B cell (primary cell): Measurements from ENCODE around the gene SAMD10. TPM values are rescaled to one million over a fixed set of nuclear protein-coding genes. Genes with fewer than 3 reads are reported as not detected.

Source experiments
- ATAC-seq: fragments of 200-7000 bp; cut with Tn5 transposase; one replicate; pipeline ENCODE4 v1.10.0; 2021; ENCODE audit warnings: low read depth, mild to moderate bottlenecking, moderate number of reproducible peaks, moderate library complexity
- CTCF ChIA-PET: fragments of 350-600 bp; sonication (Branson Sonifier 250); formaldehyde crosslinking; loops from one replicate; lab custom pipeline; 2021; ENCODE audit warnings: antibody characterized with exemption, inconsistent platforms; lab: Charles Lee
- POLR2A ChIA-PET: fragments of 350-600 bp; sonication (Branson Sonifier 250); formaldehyde crosslinking; loops from one replicate; lab custom pipeline; 2021; ENCODE audit warnings: antibody characterized with exemption; lab: Charles Lee
- DNase-seq: peaks from one replicate; pipeline ENCODE4 v3.0.0; 2013
- H2AFZ ChIP-seq: 2 replicates; pipeline ENCODE4 v1.6.1; 2012; ENCODE audit warnings: mild to moderate bottlenecking, low read depth, low read length; ENCODE audit not compliant: insufficient read depth, poor library complexity, severe bottlenecking
- H3K27ac ChIP-seq, 2 donors: 1 replicate in 1 of 2; 2 replicates in 1 of 2; pipeline ENCODE4 v1.5.1; 2012 to 2013; ENCODE audit warnings: low read length in 2 of 2, mild to moderate bottlenecking in 2 of 2, moderate library complexity in 1 of 2
- H3K27me3 ChIP-seq, 4 experiments: fragments of 200-600 bp in 1 of 4; sonication (generic) in 1 of 4; replicated peaks in 1 of 4; 1 replicate in 2 of 4; 2 replicates in 2 of 4; pipeline versions ENCODE4 v1.6.1 to v1.7.0; 2013 to 2016; ENCODE audit warnings: low read length in 3 of 4, mild to moderate bottlenecking in 2 of 4, mixed read lengths in 1 of 4, moderate library complexity in 1 of 4; ENCODE audit not compliant: insufficient read depth in 4 of 4, control insufficient read depth in 3 of 4; ENCODE audit errors: control extremely low read depth in 1 of 4
- H3K36me3 ChIP-seq, 2 experiments: replicated peaks in 1 of 2; 1 replicate in 1 of 2; 2 replicates in 1 of 2; pipeline versions ENCODE4 v1.6.1 to v1.7.1; 2013; ENCODE audit warnings: low read length in 1 of 2; ENCODE audit not compliant: insufficient read depth in 2 of 2, control insufficient read depth in 1 of 2; ENCODE audit errors: control extremely low read depth in 1 of 2, extremely low read depth in 1 of 2
- H3K4me1 ChIP-seq, 2 donors: fragments of 200-600 bp in 1 of 2; sonication (generic) in 1 of 2; 1 replicate in 1 of 2; 2 replicates in 1 of 2; pipeline versions ENCODE4 v1.5.1 to v1.6.1; 2013 to 2017; ENCODE audit warnings: low read length in 2 of 2; ENCODE audit not compliant: control insufficient read depth in 2 of 2, insufficient read depth in 2 of 2
- H3K4me2 ChIP-seq: replicated peaks from 2 replicates; pipeline ENCODE3; 2012; ENCODE audit warnings: mild to moderate bottlenecking, low read depth, low read length; ENCODE audit not compliant: poor library complexity, severe bottlenecking
- H3K4me3 ChIP-seq, 5 experiments: fragments of 200-600 bp in 1 of 5; sonication (generic) in 1 of 5; 1 replicate in 3 of 5; 2 replicates in 2 of 5; pipeline versions ENCODE4 v1.5.1 to v1.7.0; 2011 to 2016; ENCODE audit warnings: low read length in 4 of 5, mild to moderate bottlenecking in 4 of 5, low read depth in 2 of 5, control low read depth in 1 of 5, moderate library complexity in 1 of 5; ENCODE audit not compliant: insufficient read depth in 1 of 5; ENCODE audit errors: control extremely low read depth in 1 of 5, extremely low read depth in 1 of 5
- H3K79me2 ChIP-seq: fragments of 200-600 bp; sonication (generic); one replicate; pipeline ENCODE4 v1.6.0; 2016; ENCODE audit warnings: low read length; ENCODE audit not compliant: control insufficient read depth, insufficient read depth
- H3K9ac ChIP-seq: fragments of 200-600 bp; sonication (generic); 2 replicates; pipeline ENCODE4 v1.6.1; 2017; ENCODE audit warnings: mild to moderate bottlenecking, low read length, moderate library complexity
- H3K9me3 ChIP-seq, 3 donors: one replicate each; pipeline versions ENCODE4 v1.6.1 to v1.7.1; 2013; ENCODE audit warnings: low read length in 2 of 3; ENCODE audit not compliant: control insufficient read depth in 2 of 3, insufficient read depth in 1 of 3; ENCODE audit errors: control extremely low read depth in 1 of 3
- H4K20me1 ChIP-seq: 2 replicates; pipeline ENCODE4 v1.6.0; 2012; ENCODE audit warnings: mild to moderate bottlenecking, low read length; ENCODE audit not compliant: insufficient read depth, control insufficient read depth, poor library complexity, severe bottlenecking
- H3K27ac Mint-ChIP-seq: one replicate; pipeline ENCODE4 v1.8.0; 2021; ENCODE audit warnings: mixed read lengths
- H3K27me3 Mint-ChIP-seq: one replicate; pipeline ENCODE4 v1.8.0; 2021; ENCODE audit warnings: mixed read lengths
- H3K4me1 Mint-ChIP-seq: one replicate; pipeline ENCODE4 v1.8.0; 2021; ENCODE audit warnings: mixed read lengths
- H3K4me3 Mint-ChIP-seq: one replicate; pipeline ENCODE4 v1.8.0; 2021; ENCODE audit warnings: mixed read lengths
- H3K9me3 Mint-ChIP-seq: one replicate; pipeline ENCODE4 v1.8.0; 2022; ENCODE audit warnings: mixed read lengths; ENCODE audit not compliant: insufficient read depth
- CTCF ChIP-seq: fragments of 200-600 bp; IDR thresholded peaks from one replicate; pipeline ENCODE4 v1.8.0; 2022; ENCODE audit warnings: antibody characterized with exemption, mild to moderate bottlenecking
- EZH2 ChIP-seq: IDR thresholded peaks from 2 replicates; pipeline ENCODE4 v1.6.1; 2012; ENCODE audit warnings: borderline replicate concordance, low read depth, mild to moderate bottlenecking, moderate library complexity, low read length; ENCODE audit not compliant: insufficient read depth, poor library complexity, severe bottlenecking
- WGBS: methylation state at CpG from one replicate; pipeline ENCODE4 v1.1.5; 2013; ENCODE audit warnings: missing lambda C conversion rate; ENCODE audit not compliant: insufficient coverage; 5-methylcytosine and 5-hydroxymethylcytosine counted together
- intact Hi-C: fragments of 100-400 bp; cut with micrococcal nuclease; formaldehyde crosslinking; loops from one replicate; pipeline ENCODE4 v1.10.0; 2022
- polyA plus RNA-seq: library from polyadenylated mRNA; depleted of rRNA; stranded (reverse); fragments of >200 nt; gene quantifications from 2 replicates; pipeline ENCODE4 v1.2.3, GENCODE V29; 2012
- total RNA-seq, 2 donors: library from RNA; stranded (reverse); fragments of 120-200 nt in 1 of 2; gene quantifications; 1 replicate in 1 of 2; 2 replicates in 1 of 2; pipeline versions ENCODE4 v1.2.3 to v1.2.4, GENCODE V29; 2013 to 2022

Gene SAMD10
- total and polyA plus RNA-seq, 2 donors (not counting 1 experiment from before 2014, with no cell fraction given): 12.7 to 34.2 TPM

GRCh38 chr20:63940071-63940471 is 39.4 kb downstream of the SAMD10 start:
- Histone ChIP-seq H3K4me2 (no peak overlapping the region), H3K79me2 (peaks cover 44% of the 10 kb centered on the region), H3K9ac (no peak overlapping the region), H3K27me3 (no peaks in the 10 kb centered on the region), H3K9me3 (peaks cover 0 to 29% (median 0%) of the 10 kb centered on the region in 3 donors), H3K4me3 (no peak overlapping the region), H4K20me1 (peaks cover 84% of the 10 kb centered on the region), H3K4me1 (peaks cover 9 to 15% of the 10 kb centered on the region in 2 donors), H2AFZ (no peak overlapping the region), H3K27ac (no peak overlapping the region), H3K36me3 (peaks cover 3 to 63% of the 10 kb centered on the region in 2 experiments)
- ChIA-PET POLR2A (no interaction called here), CTCF (no interaction called here)
- intact Hi-C loops: no loop called here
- DNase-seq (no peak), ATAC-seq (no peak)
- no peak overlapping the region for H3K4me3 Mint-ChIP-seq
- WGBS: 97% methylated on average over 23 of the region's 23 CpGs
- no peaks in the 10 kb centered on the region for H3K9me3 Mint-ChIP-seq
- H3K27ac Mint-ChIP-seq: peak overlapping the region; percentile 53
- TF ChIP-seq CTCF (no peak), EZH2 (no peak)
- H3K4me1 Mint-ChIP-seq: peaks cover 15% of the 10 kb centered on the region
- H3K27me3 Mint-ChIP-seq: no peaks in the 10 kb centered on the region

GRCh38 chr20:63939061-63939935 is 40.1 kb downstream of the SAMD10 start:
- Mint-ChIP-seq H3K4me1 (peaks cover 13% of the 10 kb centered on the region), H3K27me3 (no peaks in the 10 kb centered on the region), H3K27ac (no peak overlapping the region), H3K9me3 (no peaks in the 10 kb centered on the region), H3K4me3 (no peak overlapping the region)
- Histone ChIP-seq H3K9me3 (peaks cover 0 to 29% (median 0%) of the 10 kb centered on the region in 3 donors), H3K4me2 (no peak overlapping the region), H3K36me3 (peaks cover 3 to 63% of the 10 kb centered on the region in 2 experiments), H3K9ac (no peak overlapping the region), H3K4me1 (peaks cover 9 to 15% of the 10 kb centered on the region in 2 donors), H3K27me3 (no peaks in the 10 kb centered on the region), H3K79me2 (peaks cover 44% of the 10 kb centered on the region), H3K4me3 (no peak overlapping the region), H2AFZ (no peak overlapping the region), H4K20me1 (peaks cover 84% of the 10 kb centered on the region), H3K27ac (no peak overlapping the region)
- peak; percentile 21 for DNase-seq
- ChIA-PET CTCF (no interaction called here), POLR2A (interaction anchor here (0.6 kb wide), 1 partner anchor 27 kb away, joined by 4 read pairs; no protein-coding TSS in a partner anchor)
- intact Hi-C loops: no loop called here
- WGBS: 94% methylated on average over 17 of the region's 33 CpGs
- TF ChIP-seq EZH2 (no peak), CTCF (no peak)
- no peak for ATAC-seq
